ENCODE measurements around the gene ALK. TPM values are rescaled to one million over a fixed set of nuclear protein-coding genes. Genes with fewer than 3 reads are reported as not detected.

ALK gene
- total RNA-seq, 1 experiment from 2014 or later = 59.6 TPM

DNA sequence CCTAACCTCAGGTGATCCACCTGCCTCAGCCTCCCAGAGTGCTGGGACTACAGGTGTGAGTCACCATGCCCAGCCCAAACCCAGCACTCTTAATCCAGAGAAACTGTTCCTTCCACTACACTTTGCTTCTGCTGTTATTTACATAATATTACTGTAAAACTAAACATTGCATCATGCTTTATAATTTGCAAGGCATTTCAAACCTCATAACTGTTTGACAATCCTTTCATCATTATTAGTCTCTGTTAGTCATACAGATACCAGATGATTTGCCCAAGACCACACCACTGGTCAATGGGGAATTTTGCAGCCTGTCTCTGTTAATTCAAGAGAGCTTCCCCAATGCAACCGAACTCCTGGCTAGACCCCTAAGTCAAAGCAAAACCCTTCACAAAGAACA lies 338.3 kb downstream of the ALK start:
- no peak for DNase-seq
- no peak overlapping the region for H3K27ac ChIP-seq
- H3K4me3 ChIP-seq = no peak overlapping the region
- no peaks in the 10 kb centered on the region for H3K27me3 ChIP-seq
- H3K36me3 ChIP-seq = peaks cover 2% of the 10 kb centered on the region; the same call in 1 of the 2 replicates
- no peaks in the 10 kb centered on the region for H3K9me3 ChIP-seq (replicated peaks)
- no peaks in the 10 kb centered on the region for H3K4me1 ChIP-seq

DNA sequence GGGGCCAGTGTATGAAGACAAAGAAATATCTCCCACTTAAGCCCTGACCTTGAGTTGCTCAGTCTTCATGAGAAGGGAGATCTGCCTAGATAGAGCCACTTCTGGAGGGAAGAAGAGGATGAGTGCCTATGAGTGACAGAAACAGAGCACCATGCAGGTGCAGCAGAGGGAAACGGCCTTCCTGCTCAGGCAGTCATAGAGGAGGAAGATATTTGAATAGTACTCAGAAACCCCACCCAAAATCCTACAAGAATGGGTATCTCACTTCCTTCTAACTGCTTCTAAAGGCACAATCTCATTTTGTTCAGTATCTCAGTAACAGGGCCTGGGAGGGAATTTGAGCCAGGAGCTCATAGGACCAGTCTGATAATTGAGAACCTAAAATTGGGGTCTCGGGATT lies 339.3 kb downstream of the ALK start:
- Histone ChIP-seq H3K4me1 (no peaks in the 10 kb centered on the region), H3K27me3 (no peaks in the 10 kb centered on the region), H3K4me3 (no peak overlapping the region), H3K36me3 (peaks cover 2% of the 10 kb centered on the region; the same call in 1 of the 2 replicates), H3K27ac (no peak overlapping the region), H3K9me3 (replicated peaks) (no peaks in the 10 kb centered on the region)
- DNase-seq = no peak

DNA sequence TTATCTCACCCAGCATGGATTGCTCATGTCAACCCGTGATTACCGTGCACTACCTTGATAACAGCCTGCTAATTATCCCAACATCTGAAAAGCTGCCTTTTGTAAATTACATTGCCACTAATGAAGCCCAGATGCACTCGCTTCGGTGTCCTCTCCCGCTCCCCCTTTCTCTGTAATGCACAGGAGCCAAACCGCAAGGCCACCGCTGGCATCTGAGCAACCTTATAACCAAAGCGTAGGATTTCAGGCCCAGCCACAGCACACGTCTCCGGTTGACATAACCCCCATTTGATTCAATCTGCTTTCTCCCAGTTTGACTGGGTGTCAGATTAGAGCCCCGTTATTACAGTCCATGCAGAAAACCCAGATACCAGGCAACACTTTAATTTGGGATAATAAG lies 341.2 kb downstream of the ALK start:
- H3K27me3 ChIP-seq = no peaks in the 10 kb centered on the region
- H3K36me3 ChIP-seq = peaks cover 2% of the 10 kb centered on the region; the same call in 1 of the 2 replicates
- no peak for DNase-seq
- no peak overlapping the region for H3K27ac ChIP-seq
- H3K4me3 ChIP-seq = no peak overlapping the region
- no peaks in the 10 kb centered on the region for H3K4me1 ChIP-seq
- no peaks in the 10 kb centered on the region for H3K9me3 ChIP-seq (replicated peaks)

DNA sequence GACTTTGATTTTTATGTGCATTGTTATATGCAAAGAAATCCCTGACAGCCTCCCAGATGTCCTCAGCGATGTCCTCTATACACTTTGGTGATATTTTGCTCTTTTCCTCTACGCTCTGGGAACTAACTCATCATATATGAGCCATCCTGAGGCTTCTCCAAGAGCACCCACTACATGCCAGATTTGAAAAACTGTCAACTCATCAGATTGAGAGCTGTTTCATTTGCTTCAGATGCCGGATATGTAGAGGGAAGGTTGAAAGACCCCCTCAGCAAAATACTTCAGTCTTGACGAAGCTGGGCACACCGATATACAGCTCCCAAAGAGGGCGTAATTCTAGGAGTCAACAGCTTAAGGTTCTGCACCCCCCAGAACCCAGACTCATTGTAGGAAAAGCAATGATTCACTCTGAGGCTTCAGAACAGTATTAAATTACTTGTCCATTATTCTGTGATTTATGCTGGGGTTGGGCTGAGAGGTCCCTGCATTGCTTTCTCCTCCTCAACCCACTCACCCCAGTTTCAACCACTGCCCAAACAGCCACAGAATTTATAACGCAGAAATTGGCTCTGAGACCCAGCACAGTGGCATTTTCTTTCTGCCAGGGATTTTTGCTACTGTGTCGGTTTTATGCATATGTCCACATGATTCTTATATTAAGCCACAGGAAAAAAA lies 341.8 kb downstream of the ALK start:
- no peaks in the 10 kb centered on the region for H3K9me3 ChIP-seq (replicated peaks)
- no peaks in the 10 kb centered on the region for H3K27me3 ChIP-seq
- no peak overlapping the region for H3K4me3 ChIP-seq
- H3K36me3 ChIP-seq = peaks cover 2% of the 10 kb centered on the region; the same call in 1 of the 2 replicates
- DNase-seq = no peak
- no peak overlapping the region for H3K27ac ChIP-seq
- H3K4me1 ChIP-seq = no peaks in the 10 kb centered on the region

DNA sequence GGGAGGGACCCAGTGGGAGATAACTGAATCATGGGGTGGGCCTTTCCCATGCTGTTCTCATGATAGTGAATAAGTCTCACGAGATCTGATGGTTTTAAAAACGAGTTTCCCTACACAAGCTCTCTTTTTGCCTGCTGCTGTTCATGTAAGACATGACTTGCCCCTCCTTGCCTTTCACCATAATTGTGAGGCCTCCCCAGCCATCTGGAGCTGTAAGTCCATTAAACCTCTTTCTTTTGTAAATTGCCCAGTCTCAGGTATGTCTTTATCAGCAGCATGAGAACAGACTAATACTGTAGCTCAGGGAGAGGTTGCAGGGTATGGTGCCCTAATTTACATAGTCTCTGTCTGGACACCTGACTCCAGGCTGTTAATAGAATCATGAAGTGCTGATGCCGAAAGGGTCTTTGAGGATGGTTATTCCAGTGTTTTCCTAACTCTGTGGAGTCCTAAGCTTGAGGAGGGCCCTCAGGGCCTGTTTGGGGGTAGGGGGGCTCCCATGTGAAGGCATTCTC lies 343.2 kb downstream of the ALK start:
- no peak overlapping the region for H3K27ac ChIP-seq

DNA sequence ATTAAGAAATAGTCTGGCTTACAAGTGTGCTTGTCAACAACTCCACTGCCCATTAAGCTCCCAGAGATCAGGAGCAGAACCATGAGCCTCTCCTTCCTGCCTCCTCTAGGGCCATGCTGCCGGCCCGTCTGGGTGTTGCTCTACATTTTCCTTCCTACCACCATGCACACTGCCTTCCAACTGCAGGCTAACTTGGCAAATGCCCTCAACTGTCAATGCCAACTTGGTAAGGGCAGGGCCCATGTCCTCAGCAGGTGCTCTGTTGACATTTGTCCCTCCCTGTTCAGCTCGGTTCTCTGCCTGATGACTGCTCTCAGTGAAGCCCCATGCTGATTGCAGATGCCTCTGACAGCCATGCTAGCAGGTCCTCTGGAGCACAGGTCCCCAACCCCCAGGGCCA lies 345.2 kb downstream of the ALK start:
- no peak overlapping the region for H3K27ac ChIP-seq
- no peak overlapping the region for H3K4me3 ChIP-seq
- no peak for DNase-seq
- H3K27me3 ChIP-seq = no peaks in the 10 kb centered on the region
- no peaks in the 10 kb centered on the region for H3K9me3 ChIP-seq (replicated peaks)
- H3K4me1 ChIP-seq = no peaks in the 10 kb centered on the region
- 0 out of 2 replicates have a peak, but pooled peaks cover 2% of the 10 kb centered on the region for H3K36me3 ChIP-seq

More for the DNA sequence above, 343.2 kb downstream of the ALK start:
- Histone ChIP-seq H3K9me3 (replicated peaks) (no peaks in the 10 kb centered on the region), H3K27me3 (no peaks in the 10 kb centered on the region), H3K4me3 (no peak overlapping the region), H3K4me1 (no peaks in the 10 kb centered on the region), H3K36me3 (peaks cover 2% of the 10 kb centered on the region; the same call in 1 of the 2 replicates)
- DNase-seq = no peak

DNA sequence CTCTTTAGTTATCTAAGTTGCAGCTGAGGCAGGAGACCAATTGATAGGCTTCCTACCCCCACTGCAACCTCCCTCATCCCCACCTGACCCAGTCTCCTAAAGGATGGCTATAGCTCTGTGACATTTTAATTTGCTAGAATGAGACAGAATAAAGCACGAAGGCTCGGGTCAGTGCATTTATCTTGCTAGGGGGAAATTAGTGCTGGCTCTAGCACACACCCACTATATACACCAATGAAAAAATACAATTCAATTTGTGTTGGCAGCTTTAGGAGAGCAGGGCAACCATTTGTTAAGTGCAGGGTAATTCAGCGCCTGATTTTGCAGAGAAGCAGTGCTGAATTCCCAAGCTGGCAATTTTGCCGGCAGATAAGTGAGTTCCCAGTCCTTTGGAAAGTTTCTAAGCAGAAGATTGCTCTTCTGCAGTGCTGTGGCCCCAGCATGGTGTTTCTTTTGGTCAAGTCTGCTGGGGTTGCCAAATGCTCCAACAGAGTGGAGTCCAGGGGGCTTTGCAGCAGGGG lies 346.0 kb downstream of the ALK start:
- Histone ChIP-seq H3K27me3 (no peaks in the 10 kb centered on the region), H3K4me1 (no peaks in the 10 kb centered on the region), H3K4me3 (no peak overlapping the region), H3K36me3 (0 out of 2 replicates have a peak, but pooled peaks cover 2% of the 10 kb centered on the region), H3K9me3 (replicated peaks) (no peaks in the 10 kb centered on the region), H3K27ac (no peak overlapping the region)
- no peak for DNase-seq

DNA sequence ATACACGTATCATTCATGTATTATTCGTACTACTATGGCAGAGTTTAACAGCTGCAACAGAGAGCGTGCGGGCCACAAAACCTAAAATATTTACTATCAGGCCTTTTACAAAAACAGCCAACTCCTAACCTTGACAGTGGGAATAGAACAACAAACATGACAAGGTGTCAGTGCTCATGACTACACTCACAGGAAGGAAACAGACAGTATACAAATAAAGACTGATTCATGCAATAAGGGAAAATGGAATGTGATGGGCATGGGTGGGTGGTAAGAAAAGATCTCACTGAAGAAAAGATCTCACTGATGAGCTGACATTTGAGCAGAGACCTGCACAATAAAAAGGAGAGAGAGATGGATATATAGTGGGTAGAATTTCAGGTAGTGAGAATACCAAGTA lies 347.8 kb downstream of the ALK start:
- Histone ChIP-seq H3K36me3 (0 out of 2 replicates have a peak, but pooled peaks cover 2% of the 10 kb centered on the region), H3K27me3 (no peaks in the 10 kb centered on the region), H3K27ac (no peak overlapping the region), H3K4me3 (no peak overlapping the region), H3K9me3 (replicated peaks) (no peaks in the 10 kb centered on the region), H3K4me1 (no peaks in the 10 kb centered on the region)
- no peak for DNase-seq

DNA sequence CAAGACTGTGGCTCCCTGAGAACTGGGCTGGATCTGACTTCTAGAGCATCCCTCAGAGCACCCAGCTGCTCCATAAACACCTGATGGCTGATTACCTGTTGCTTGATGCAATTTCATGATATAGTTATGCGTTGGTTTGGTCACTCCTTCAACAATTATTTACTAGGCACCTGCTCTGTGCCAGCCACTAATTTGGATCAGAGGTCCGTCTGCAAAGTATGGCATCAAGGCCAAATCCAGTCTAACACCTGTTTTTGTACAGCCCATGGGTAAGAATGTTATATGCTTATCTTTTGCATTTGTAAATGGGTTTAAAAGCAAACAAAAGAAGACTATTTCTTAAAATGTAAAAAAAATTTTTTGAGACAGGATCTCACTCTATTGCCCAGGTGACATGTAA lies 348.2 kb downstream of the ALK start:
- H3K27me3 ChIP-seq = no peaks in the 10 kb centered on the region
- H3K4me3 ChIP-seq = no peak overlapping the region
- no peak for DNase-seq
- no peaks in the 10 kb centered on the region for H3K4me1 ChIP-seq
- H3K9me3 ChIP-seq (replicated peaks) = no peaks in the 10 kb centered on the region
- no peak overlapping the region for H3K27ac ChIP-seq
- H3K36me3 ChIP-seq = 0 out of 2 replicates have a peak, but pooled peaks cover 2% of the 10 kb centered on the region

DNA sequence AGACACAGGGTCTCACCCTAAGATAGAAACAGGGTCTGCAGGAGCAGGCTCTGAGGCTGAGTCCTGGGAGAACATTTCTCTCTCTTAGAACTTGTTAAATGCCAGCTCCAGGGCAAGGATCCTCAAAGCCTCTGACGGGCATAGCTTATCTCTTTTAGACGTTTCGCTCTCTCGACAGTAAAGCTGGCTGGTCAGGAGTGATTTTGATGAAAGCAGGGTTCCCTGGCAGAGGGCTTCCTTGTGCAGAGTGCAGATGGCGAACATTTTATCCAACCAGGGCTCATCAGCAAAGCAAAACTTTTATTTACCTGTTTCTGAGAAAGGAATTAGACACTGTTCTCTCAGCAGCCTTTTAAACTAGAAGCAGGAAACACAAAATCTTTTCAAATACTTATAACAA lies 350.8 kb downstream of the ALK start:
- Histone ChIP-seq H3K9me3 (replicated peaks) (no peaks in the 10 kb centered on the region), H3K27ac (no peak overlapping the region), H3K4me1 (no peaks in the 10 kb centered on the region), H3K27me3 (no peaks in the 10 kb centered on the region), H3K4me3 (no peak overlapping the region), H3K36me3 (peaks cover 2% of the 10 kb centered on the region; the same call in 1 of the 2 replicates)
- DNase-seq = no peak

DNA sequence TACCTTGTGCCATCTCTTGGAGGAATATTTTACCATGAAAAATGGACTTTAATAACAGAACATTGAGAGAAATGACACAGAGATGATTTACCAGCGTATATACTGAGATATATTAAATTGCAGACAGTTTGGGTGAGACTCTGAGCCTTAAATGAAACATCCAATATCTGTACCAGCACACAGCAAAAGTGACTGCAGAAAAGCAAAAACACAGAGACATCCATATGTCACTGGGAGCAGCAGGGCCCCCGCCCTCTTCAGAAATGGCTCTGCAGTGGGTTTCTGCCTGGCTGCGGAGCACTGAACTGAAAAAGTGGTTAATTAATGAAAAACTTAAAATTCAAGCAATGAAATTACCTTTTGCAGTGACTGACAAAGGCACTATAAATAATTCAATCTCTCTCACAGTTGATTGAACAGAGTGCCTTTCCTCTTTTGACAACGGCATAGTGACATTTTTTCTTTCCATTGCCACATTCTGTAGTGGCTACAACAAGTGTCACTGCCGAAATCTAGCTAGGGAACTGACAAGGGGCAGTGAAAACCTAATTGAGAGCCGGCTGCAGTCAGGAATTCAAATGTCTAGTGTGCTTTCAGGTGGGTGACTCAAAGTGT lies 353.4 kb downstream of the ALK start:
- no peaks in the 10 kb centered on the region for H3K27me3 ChIP-seq
- no peak for DNase-seq

DNA sequence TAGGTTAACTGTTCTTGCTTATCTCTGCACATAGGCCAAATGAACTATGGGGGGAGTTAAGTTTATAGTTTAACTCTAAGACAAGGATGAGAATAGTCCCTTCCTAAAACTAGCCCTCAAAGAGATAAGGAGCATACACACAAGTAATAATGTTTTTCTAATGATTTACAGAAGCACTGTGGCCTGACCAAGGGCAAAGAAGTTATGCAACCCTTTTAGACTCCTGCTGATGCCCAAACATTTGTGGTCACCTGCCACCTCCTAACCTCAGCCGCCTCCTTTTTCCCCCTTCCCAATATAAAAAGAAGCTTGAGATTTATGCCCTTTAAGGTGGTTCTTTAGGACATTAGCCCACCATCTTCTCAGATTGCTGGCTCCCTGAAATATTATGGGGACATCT lies 357.7 kb downstream of the ALK start:
- Histone ChIP-seq H3K4me3 (no peak overlapping the region), H3K27ac (no peak overlapping the region), H3K27me3 (no peaks in the 10 kb centered on the region), H3K4me1 (0 out of 2 replicates have a peak, but pooled peaks cover 2% of the 10 kb centered on the region), H3K36me3 (no peaks in the 10 kb centered on the region; the same call in 1 of the 2 replicates), H3K9me3 (replicated peaks) (no peaks in the 10 kb centered on the region; the same call in 1 of the 2 replicates)
- DNase-seq = no peak

More for the DNA sequence above, 353.4 kb downstream of the ALK start:
- H3K36me3 ChIP-seq = peaks cover 2% of the 10 kb centered on the region; the same call in 1 of the 2 replicates
- no peak overlapping the region for H3K27ac ChIP-seq
- 0 out of 2 replicates have a peak, but pooled peaks cover 1% of the 10 kb centered on the region for H3K4me1 ChIP-seq
- H3K4me3 ChIP-seq = no peak overlapping the region
- no peaks in the 10 kb centered on the region for H3K9me3 ChIP-seq (replicated peaks)

DNA sequence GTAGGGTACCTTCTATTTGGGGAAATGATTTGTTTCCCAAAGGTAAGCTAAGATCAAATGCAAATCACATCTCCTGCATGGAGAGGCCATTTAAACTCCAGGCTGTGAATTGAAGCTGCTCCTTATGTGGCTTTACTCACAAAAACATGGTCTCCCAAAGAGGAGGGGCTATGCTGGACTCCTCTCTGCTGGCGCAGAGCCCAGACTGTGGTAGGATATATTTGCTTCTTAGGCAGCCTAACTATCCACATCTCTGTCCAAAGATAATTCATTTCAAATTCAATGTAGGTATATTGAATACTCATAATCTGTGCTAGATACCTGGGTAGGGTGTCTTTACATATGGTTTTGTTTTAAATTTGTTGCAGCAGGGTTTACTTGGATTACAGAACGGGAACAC lies 358.5 kb downstream of the ALK start:
- no peaks in the 10 kb centered on the region for H3K27me3 ChIP-seq
- H3K4me3 ChIP-seq = no peak overlapping the region
- peak; percentile 49 to 77 for DNase-seq
- H3K9me3 ChIP-seq (replicated peaks) = no peaks in the 10 kb centered on the region; the same call in 1 of the 2 replicates
- H3K4me1 ChIP-seq = 0 out of 2 replicates have a peak, but pooled peaks cover 2% of the 10 kb centered on the region
- H3K36me3 ChIP-seq = no peaks in the 10 kb centered on the region; the same call in 1 of the 2 replicates
- no peak overlapping the region for H3K27ac ChIP-seq

DNA sequence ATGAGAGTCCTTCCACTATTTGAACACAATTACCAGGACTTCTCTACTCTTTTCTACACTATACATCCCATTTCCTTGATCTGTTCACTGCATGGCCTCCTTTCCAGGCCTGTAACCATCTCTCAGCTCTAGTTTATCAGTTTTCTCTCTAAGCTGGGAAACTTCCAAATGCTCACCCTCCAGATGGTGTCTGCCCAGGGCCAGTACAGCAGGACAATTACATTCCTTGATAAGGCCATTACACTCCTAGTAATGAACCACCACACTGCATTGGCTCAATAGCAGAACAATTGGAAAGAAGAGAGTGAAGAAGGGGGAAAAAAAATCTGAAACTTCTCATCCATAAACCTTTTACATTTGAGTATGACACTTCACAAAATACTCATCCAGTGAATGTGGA lies 359.1 kb downstream of the ALK start:
- DNase-seq = no peak

DNA sequence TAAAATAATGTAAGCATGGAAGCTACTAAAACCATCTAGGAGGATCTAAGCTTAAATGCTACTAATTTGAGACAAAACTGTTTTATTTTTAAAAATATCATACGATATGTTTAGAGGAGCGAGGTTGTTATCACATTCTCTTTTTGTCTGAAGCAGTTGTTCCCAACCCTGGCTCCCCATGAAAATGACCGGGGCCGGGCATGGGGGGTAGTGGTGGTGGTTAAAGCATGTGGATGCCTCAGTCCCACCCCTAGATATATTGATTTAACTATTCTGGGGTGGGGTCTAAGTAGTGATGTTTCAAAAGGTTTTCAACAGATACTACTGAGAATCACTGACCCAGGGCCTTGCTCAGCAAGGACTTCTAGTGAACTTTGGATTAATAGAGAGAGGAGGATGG lies 359.8 kb downstream of the ALK start:
- H3K4me3 ChIP-seq = no peak overlapping the region
- no peaks in the 10 kb centered on the region for H3K27me3 ChIP-seq
- H3K36me3 ChIP-seq = no peaks in the 10 kb centered on the region
- H3K9me3 ChIP-seq (replicated peaks) = no peaks in the 10 kb centered on the region; the same call in 1 of the 2 replicates
- H3K4me1 ChIP-seq = 0 out of 2 replicates have a peak, but pooled peaks cover 2% of the 10 kb centered on the region
- no peak for DNase-seq
- no peak overlapping the region for H3K27ac ChIP-seq

More for the DNA sequence above, 359.1 kb downstream of the ALK start:
- Histone ChIP-seq H3K27me3 (no peaks in the 10 kb centered on the region), H3K4me1 (0 out of 2 replicates have a peak, but pooled peaks cover 2% of the 10 kb centered on the region), H3K4me3 (no peak overlapping the region), H3K27ac (no peak overlapping the region), H3K9me3 (replicated peaks) (no peaks in the 10 kb centered on the region; the same call in 1 of the 2 replicates), H3K36me3 (no peaks in the 10 kb centered on the region; the same call in 1 of the 2 replicates)

Measured in SJCRH30 (cell line).